K562 (cell line): ENCODE measurements around the gene C1orf167. TPM values are rescaled to one million over a fixed set of nuclear protein-coding genes. Genes with fewer than 3 reads are reported as not detected.

ENCODE experiments used
- CXXC5 ChIP-seq: fragments of 250-450 bp; sonication (Bioruptor Pico); IDR thresholded peaks from 2 replicates; pipeline ENCODE4 v1.8.0; 2022; ENCODE audit warnings: inconsistent platforms, mild to moderate bottlenecking, moderate library complexity
- HBP1 ChIP-seq: fragments of 450-650 bp; formaldehyde crosslinking; IDR thresholded peaks from 2 replicates; pipeline ENCODE4 v1.4.0; 2022; ENCODE audit warnings: missing genetic modification characterization
- NR2C1 ChIP-seq, 2 experiments: fragments of 450-650 bp; IDR thresholded peaks; 2 replicates each; pipeline ENCODE4 v1.6.1; 2017; ENCODE audit warnings: mild to moderate bottlenecking in 2 of 2, antibody characterized with exemption in 1 of 2, inconsistent platforms in 1 of 2, missing compliant biosample characterization in 1 of 2, missing genetic modification characterization in 1 of 2
- PHF21A ChIP-seq: fragments of 450-650 bp; IDR thresholded peaks from 2 replicates; pipeline ENCODE4 v1.6.1; 2017; ENCODE audit warnings: low read depth, borderline replicate concordance
- RCOR1 ChIP-seq, 2 experiments: IDR thresholded peaks; 2 replicates each; pipeline ENCODE4 v1.6.1; 2012; ENCODE audit warnings: low read depth in 2 of 2, low read length in 2 of 2, borderline replicate concordance in 1 of 2, improper control_type of control experiment in 1 of 2
- SMAD2 ChIP-seq: fragments of 150-350 bp; IDR thresholded peaks from 2 replicates; pipeline ENCODE4 v1.6.1; 2014; ENCODE audit warnings: low read depth, mild to moderate bottlenecking, low read length
- SP1 ChIP-seq: sonication (generic); formaldehyde crosslinking; IDR thresholded peaks from 2 replicates; pipeline ENCODE4 v1.8.1; 2022; ENCODE audit warnings: mild to moderate bottlenecking, missing genetic modification reagents
- ZBTB7A ChIP-seq: IDR thresholded peaks from 2 replicates; pipeline ENCODE4 v1.6.1; 2011; ENCODE audit warnings: low read depth, mild to moderate bottlenecking, low read length, moderate library complexity, borderline replicate concordance; ENCODE audit not compliant: control insufficient read depth
- ZNF280B ChIP-seq: fragments of 250-450 bp; sonication (Bioruptor Pico); IDR thresholded peaks from 2 replicates; pipeline ENCODE4 v1.5.1; 2021; ENCODE audit warnings: mild to moderate bottlenecking
- ZNF384 ChIP-seq: IDR thresholded peaks from 2 replicates; pipeline ENCODE4 v1.6.1; 2012; ENCODE audit warnings: low read depth, low read length, improper control_type of control experiment
- polyA plus RNA-seq, 8 experiments: library from polyadenylated mRNA; depleted of rRNA in 4 of 8; stranded (reverse) in 5 of 8; unstranded in 3 of 8; fragments of >200 nt; fragmentation: Nextera tagmentation in 2 of 8; fragmentation: Illumina TruSeq in 1 of 8; extraction: Ambion mirVana in 2 of 8; extraction: Trizol in 1 of 8; gene quantifications; 2 replicates each; pipeline versions ENCODE4 v1.2.1 to v1.2.3, GENCODE V29; 2011 to 2014; ENCODE audit warnings: inconsistent platforms in 1 of 8, missing spikeins in 1 of 8
- total RNA-seq, 7 experiments: library from RNA; depleted of rRNA in 6 of 7; stranded (reverse); fragments of >200 nt in 6 of 7; fragmentation: Illumina TruSeq in 2 of 7; extraction: Trizol in 2 of 7; gene quantifications; 2 replicates each; pipeline versions ENCODE4 v1.2.1 to v1.2.3, GENCODE V29; 2011 to 2021; ENCODE audit warnings: low replicate concordance in 1 of 7
- TF ChIP-seq, protein P1 (sequence below), 2 experiments: fragments of 450-650 bp; conservative IDR thresholded peaks; 2 replicates each; pipeline ENCODE4 v1.6.1; 2017; ENCODE audit warnings: mild to moderate bottlenecking in 2 of 2, moderate library complexity in 2 of 2
- TF ChIP-seq, protein P2 (sequence below), 2 experiments: fragments of 450-650 bp; formaldehyde crosslinking in 1 of 2; IDR thresholded peaks; 2 replicates each; pipeline versions ENCODE4 v1.4.0 to v1.6.1; 2014 to 2020; ENCODE audit warnings: mild to moderate bottlenecking in 2 of 2, borderline replicate concordance in 1 of 2, low read depth in 1 of 2

The C1orf167 gene
- total and polyA plus RNA-seq, 9 of the 15 experiments (the other 6 are each of a cell fraction or from before 2014, with no cell fraction given), result 0.22 to 0.86 (median 0.31) TPM; not detected in 2

DNA sequence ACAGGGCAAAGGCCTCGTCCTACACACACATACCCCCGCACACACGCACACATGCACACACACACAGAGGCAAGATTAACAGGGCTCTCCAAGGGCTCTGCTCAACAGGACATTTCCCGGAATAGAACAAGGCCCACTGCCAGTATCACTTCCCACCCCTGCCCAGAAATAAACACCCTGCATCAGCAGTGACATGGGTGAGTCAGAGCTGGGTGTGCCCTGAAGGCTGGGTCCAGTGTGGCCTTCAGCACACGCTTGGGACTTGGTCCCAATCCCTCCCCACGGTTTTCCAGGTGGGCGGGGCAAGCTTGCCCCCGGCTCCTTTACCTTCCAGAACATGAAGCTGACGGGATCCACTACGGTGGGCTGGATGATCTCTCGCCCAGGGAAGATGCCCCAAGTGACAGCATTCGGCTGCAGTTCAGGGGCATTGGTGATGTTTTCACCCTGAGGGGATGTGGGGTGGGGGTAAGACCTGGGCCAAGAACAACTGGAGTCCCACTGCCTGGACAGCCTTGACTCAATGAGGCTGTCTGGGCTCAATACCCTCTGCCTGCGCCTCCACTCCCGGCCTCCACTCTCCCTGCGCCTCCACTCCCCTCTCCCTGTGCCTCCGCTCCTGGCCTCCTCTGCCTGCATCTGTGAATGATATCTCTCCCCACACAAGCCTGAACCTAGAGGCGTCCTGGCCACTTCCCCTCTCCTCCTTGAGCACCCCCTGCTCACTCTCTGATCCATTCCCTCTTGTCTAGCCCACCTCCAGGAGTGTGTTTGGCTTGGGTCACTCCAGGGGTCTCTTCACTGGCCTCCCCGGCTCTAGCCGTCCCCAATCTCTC is 29.1 kb downstream of the C1orf167 start (continued):
- 0 out of 2 replicates have a peak, but pooled peaks have one; percentile 15 for TF ChIP-seq ZBTB7A
- TF ChIP-seq SMAD2, result no peak
- TF ChIP-seq, protein P1, sequence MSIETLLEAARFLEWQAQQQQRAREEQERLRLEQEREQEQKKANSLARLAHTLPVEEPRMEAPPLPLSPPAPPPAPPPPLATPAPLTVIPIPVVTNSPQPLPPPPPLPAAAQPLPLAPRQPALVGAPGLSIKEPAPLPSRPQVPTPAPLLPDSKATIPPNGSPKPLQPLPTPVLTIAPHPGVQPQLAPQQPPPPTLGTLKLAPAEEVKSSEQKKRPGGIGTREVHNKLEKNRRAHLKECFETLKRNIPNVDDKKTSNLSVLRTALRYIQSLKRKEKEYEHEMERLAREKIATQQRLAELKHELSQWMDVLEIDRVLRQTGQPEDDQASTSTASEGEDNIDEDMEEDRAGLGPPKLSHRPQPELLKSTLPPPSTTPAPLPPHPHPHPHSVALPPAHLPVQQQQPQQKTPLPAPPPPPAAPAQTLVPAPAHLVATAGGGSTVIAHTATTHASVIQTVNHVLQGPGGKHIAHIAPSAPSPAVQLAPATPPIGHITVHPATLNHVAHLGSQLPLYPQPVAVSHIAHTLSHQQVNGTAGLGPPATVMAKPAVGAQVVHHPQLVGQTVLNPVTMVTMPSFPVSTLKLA (conservative IDR thresholded peaks at IDR 0.05), result peak; percentile 44 to 79; a peak in 3 of 4 replicates
- TF ChIP-seq SP1 (CRISPR knock-in tag), result peak; percentile 73
- peak; percentile 46; the same call in 1 of the 2 replicates for TF ChIP-seq PHF21A
- TF ChIP-seq NR2C1 (IDR thresholded peaks at IDR 0.05), result peak; percentile 67; the same call in 1 of the 2 replicates
- peak; percentile 66; the same call in 1 of the 2 replicates for TF ChIP-seq NR2C1 (tag; IDR thresholded peaks at IDR 0.05)
- no peak for TF ChIP-seq ZNF280B
- TF ChIP-seq HBP1, result peak; percentile 92
- TF ChIP-seq, protein P2, sequence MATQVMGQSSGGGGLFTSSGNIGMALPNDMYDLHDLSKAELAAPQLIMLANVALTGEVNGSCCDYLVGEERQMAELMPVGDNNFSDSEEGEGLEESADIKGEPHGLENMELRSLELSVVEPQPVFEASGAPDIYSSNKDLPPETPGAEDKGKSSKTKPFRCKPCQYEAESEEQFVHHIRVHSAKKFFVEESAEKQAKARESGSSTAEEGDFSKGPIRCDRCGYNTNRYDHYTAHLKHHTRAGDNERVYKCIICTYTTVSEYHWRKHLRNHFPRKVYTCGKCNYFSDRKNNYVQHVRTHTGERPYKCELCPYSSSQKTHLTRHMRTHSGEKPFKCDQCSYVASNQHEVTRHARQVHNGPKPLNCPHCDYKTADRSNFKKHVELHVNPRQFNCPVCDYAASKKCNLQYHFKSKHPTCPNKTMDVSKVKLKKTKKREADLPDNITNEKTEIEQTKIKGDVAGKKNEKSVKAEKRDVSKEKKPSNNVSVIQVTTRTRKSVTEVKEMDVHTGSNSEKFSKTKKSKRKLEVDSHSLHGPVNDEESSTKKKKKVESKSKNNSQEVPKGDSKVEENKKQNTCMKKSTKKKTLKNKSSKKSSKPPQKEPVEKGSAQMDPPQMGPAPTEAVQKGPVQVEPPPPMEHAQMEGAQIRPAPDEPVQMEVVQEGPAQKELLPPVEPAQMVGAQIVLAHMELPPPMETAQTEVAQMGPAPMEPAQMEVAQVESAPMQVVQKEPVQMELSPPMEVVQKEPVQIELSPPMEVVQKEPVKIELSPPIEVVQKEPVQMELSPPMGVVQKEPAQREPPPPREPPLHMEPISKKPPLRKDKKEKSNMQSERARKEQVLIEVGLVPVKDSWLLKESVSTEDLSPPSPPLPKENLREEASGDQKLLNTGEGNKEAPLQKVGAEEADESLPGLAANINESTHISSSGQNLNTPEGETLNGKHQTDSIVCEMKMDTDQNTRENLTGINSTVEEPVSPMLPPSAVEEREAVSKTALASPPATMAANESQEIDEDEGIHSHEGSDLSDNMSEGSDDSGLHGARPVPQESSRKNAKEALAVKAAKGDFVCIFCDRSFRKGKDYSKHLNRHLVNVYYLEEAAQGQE (IDR thresholded peaks at IDR 0.05; ENCODE audit: borderline replicate concordance), result no peak
- TF ChIP-seq, protein P2 (CRISPR knock-in tag; IDR thresholded peaks at IDR 0.05; ENCODE audit: low read depth), result no peak
- TF ChIP-seq RCOR1 (IDR thresholded peaks at IDR 0.05; ENCODE audit: borderline replicate concordance in 1 of 2, low read depth in 2 of 2, low read length in 2 of 2), result peak in 1 of 2 experiments; percentile 5; a peak in 1 of 4 replicates
- TF ChIP-seq CXXC5 (CRISPR knock-in tag), result peak; percentile 36; the same call in 1 of the 2 replicates
- no peak for TF ChIP-seq ZNF384
